NK-92 treated with Interleukin-12 subunit alpha and Interleukin-12 subunit beta, amount 100 ng/mL, for 24 hours (cell line): Measurements from ENCODE around the gene TEX261.
"Not testable (repeated sequence)": the region's sequence is repeated elsewhere in the genome, so short reads cannot be mapped to it uniquely, and the experiment has no call there.

Experiments
- DNase-seq: peaks from one replicate; lab custom pipeline; 2025; lab: John Stamatoyannopoulos, UW

Gene TEX261

GRCh38 chr2:70999931-71000330, 5.3 kb upstream of the TEX261 start:
- not testable (repeated sequence) for DNase-seq

GRCh38 chr2:70999362-70999761, 4.7 kb upstream of the TEX261 start:
- DNase-seq: no peak

GRCh38 chr2:70998885-70999284, 4.2 kb upstream of the TEX261 start:
- DNase-seq: not testable (repeated sequence)

GRCh38 chr2:70995426-70995729, 705 bp upstream of the TEX261 start:
- peak; percentile 24 for DNase-seq

- no peak for DNase-seq
Observed at GRCh38 chr2:70994009-70994698, 519 bp downstream of the TEX261 start.

- DNase-seq: no peak
Observed at GRCh38 chr2:70992945-70993853, 1.5 kb downstream of the TEX261 start.

GRCh38 chr2:70991742-70992141, 2.9 kb downstream of the TEX261 start:
- no peak for DNase-seq

GRCh38 chr2:70991142-70991541, 3.5 kb downstream of the TEX261 start:
- DNase-seq: no peak

GRCh38 chr2:70990216-70990615, 4.5 kb downstream of the TEX261 start:
- no peak for DNase-seq

GRCh38 chr2:70988726-70989648, 5.7 kb downstream of the TEX261 start:
- DNase-seq: no peak

- no peak for DNase-seq
Observed at GRCh38 chr2:70988151-70988550, 6.5 kb downstream of the TEX261 start.

- DNase-seq: no peak
Observed at GRCh38 chr2:70987386-70987785, 7.3 kb downstream of the TEX261 start.

- DNase-seq: no peak
Observed at GRCh38 chr2:70986499-70987189, 8.0 kb downstream of the TEX261 start.

GRCh38 chr2:70985956-70986355, 8.7 kb downstream of the TEX261 start:
- DNase-seq: no peak

- no peak for DNase-seq
Observed at GRCh38 chr2:70985283-70985688, 9.4 kb downstream of the TEX261 start.

GRCh38 chr2:70984576-70985282, 9.9 kb downstream of the TEX261 start:
- no peak for DNase-seq

GRCh38 chr2:70984228-70984575, 10.5 kb downstream of the TEX261 start:
- no peak for DNase-seq

GRCh38 chr2:70983506-70984227, 11.0 kb downstream of the TEX261 start:
- no peak for DNase-seq

GRCh38 chr2:70982971-70983370, 11.7 kb downstream of the TEX261 start:
- DNase-seq: no peak
